OCI-LY3 (cell line): Measurements from ENCODE around the gene METTL8.

Experiments used
- EZH2phosphoT487 ChIP-seq: fragments of 200-600 bp; shearing (Covaris generic); IDR thresholded peaks from 2 replicates; pipeline ENCODE4 v1.6.1; 2018; ENCODE audit warnings: antibody characterized with exemption, mixed run types, low read depth
- TF ChIP-seq, protein P1 (sequence below): fragments of 200-600, 300-600 bp; sonication (generic); IDR thresholded peaks from 2 replicates; pipeline ENCODE4 v1.5.1; 2014; ENCODE audit warnings: antibody characterized with exemption, low read length, low read depth

DNA sequence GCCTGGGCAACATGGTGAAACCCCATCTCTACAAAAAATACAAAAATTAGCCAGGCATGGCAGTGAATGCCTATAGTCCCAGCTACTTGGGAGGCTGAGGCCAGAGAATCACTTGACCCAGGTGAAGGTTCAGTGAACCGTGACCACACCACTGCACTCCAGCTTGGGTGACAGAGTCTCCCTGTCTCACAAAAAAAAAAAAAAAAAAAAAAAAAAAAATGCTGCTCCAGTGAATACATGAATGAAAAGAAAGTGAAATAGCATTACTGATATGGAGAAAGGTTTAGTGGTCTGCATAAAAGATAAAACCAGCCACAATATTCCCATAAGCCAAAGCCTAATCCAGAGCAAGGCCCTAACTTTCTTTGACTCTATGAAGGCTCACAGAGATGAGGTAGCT lies 44.5 kb downstream of the METTL8 start:
- TF ChIP-seq, protein P1, sequence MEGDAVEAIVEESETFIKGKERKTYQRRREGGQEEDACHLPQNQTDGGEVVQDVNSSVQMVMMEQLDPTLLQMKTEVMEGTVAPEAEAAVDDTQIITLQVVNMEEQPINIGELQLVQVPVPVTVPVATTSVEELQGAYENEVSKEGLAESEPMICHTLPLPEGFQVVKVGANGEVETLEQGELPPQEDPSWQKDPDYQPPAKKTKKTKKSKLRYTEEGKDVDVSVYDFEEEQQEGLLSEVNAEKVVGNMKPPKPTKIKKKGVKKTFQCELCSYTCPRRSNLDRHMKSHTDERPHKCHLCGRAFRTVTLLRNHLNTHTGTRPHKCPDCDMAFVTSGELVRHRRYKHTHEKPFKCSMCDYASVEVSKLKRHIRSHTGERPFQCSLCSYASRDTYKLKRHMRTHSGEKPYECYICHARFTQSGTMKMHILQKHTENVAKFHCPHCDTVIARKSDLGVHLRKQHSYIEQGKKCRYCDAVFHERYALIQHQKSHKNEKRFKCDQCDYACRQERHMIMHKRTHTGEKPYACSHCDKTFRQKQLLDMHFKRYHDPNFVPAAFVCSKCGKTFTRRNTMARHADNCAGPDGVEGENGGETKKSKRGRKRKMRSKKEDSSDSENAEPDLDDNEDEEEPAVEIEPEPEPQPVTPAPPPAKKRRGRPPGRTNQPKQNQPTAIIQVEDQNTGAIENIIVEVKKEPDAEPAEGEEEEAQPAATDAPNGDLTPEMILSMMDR: no peak
- no peak for TF ChIP-seq EZH2phosphoT487
